ENCODE measurements around the gene ANKRA2.

DNA sequence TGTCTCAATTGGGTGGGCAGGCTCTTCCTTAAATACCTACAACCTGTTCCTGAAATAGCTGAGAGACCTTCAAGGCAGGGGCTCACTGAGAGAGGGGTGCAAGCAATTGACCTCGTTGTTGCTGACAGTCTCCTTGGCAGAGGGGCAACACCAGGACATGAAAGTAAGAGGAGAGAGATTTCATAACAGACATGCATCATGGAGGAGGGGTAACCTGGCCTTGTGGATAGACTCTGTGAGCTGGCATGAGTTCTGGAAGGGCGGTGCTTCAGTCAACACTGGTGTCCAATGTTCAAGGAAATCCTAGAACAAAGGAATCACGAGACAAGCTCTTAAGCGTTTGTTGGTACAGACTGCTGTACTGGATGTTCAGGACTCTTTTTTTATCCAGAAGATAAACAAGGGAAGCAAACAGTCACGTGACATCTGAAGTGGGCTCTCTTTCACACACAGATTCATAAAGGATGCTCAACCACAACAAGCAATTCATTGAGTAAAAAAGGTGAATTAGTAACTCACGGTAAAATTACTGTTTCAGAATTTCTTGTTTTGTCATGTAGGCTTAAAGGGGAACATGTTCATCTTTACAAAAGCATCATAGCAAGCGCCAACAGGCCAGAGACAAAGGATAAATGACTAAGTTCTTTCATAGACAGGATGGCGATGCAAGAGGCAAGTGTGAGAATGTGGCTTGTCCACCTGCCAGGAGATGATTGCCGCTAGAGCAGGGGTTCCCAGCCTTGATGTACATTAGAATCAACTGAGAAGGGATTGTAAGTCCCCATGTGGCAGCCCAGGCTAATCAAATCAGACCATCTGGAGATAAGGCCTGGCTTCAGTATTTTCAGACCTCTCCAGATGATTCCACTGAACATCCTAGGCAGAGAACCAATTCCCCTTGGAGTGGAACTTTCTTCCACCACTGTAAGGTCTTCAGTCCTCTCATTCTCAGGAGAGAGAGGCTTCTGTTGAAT lies 20.7 kb downstream of the ANKRA2 start:
- TF ChIP-seq, protein P1, sequence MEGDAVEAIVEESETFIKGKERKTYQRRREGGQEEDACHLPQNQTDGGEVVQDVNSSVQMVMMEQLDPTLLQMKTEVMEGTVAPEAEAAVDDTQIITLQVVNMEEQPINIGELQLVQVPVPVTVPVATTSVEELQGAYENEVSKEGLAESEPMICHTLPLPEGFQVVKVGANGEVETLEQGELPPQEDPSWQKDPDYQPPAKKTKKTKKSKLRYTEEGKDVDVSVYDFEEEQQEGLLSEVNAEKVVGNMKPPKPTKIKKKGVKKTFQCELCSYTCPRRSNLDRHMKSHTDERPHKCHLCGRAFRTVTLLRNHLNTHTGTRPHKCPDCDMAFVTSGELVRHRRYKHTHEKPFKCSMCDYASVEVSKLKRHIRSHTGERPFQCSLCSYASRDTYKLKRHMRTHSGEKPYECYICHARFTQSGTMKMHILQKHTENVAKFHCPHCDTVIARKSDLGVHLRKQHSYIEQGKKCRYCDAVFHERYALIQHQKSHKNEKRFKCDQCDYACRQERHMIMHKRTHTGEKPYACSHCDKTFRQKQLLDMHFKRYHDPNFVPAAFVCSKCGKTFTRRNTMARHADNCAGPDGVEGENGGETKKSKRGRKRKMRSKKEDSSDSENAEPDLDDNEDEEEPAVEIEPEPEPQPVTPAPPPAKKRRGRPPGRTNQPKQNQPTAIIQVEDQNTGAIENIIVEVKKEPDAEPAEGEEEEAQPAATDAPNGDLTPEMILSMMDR (IDR thresholded peaks at IDR 0.05): no peak
- TF ChIP-seq POLR2A (IDR thresholded peaks at IDR 0.05): no peak
